BJ (cell line): ENCODE measurements around the gene NLGN1. TPM values are rescaled to one million over a fixed set of nuclear protein-coding genes. Genes with fewer than 3 reads are reported as not detected.

Source experiments
- CTCF ChIA-PET: fragments of 350-600 bp; formaldehyde crosslinking; extraction: SDS; loops from one replicate; lab custom pipeline; 2021; ENCODE audit warnings: antibody characterized with exemption, inconsistent platforms; lab: Yijun Ruan, JAX
- POLR2A ChIA-PET: fragments of 300-600 bp; sonication (Branson Sonifier 250); formaldehyde crosslinking; extraction: SDS; loops from one replicate; lab custom pipeline; 2021; ENCODE audit warnings: antibody characterized with exemption; lab: Charles Lee
- DNase-seq: peaks from one replicate; pipeline ENCODE4 v3.0.0-alpha.2; 2011; ENCODE audit warnings: low read depth
- H3K27me3 ChIP-seq: 2 replicates; pipeline ENCODE4 v1.6.0; 2011; ENCODE audit warnings: low read length; ENCODE audit not compliant: control insufficient read depth, insufficient read depth
- H3K36me3 ChIP-seq: 2 replicates; pipeline ENCODE4 v1.5.1; 2011; ENCODE audit warnings: low read length; ENCODE audit not compliant: control insufficient read depth, insufficient read depth
- H3K4me3 ChIP-seq: 2 replicates; pipeline ENCODE4 v1.5.1; 2011; ENCODE audit warnings: low read depth, mild to moderate bottlenecking, control low read depth, low read length
- polyA plus RNA-seq: library from polyadenylated mRNA; depleted of rRNA; stranded (reverse); fragments of >200 nt; gene quantifications from 2 replicates; pipeline ENCODE4 v1.2.3, GENCODE V29; 2011
- small RNA-seq: library from RNA; depleted of rRNA; stranded (forward); fragments of <200 nt; gene quantifications from one replicate; pipeline ENCODE3, GENCODE V24; 2012; ENCODE audit warnings: low replicate concordance, low read depth; ENCODE audit not compliant: insufficient read length
- TF ChIP-seq, protein P1 (sequence below): IDR thresholded peaks from 2 replicates; pipeline ENCODE4 v1.5.1; 2011; ENCODE audit warnings: low read depth, mild to moderate bottlenecking, control low read depth, inconsistent platforms, low read length, moderate library complexity; ENCODE audit not compliant: insufficient read depth

NLGN1 gene
- polyA plus RNA-seq, 1 experiment = 15.5 TPM

DNA sequence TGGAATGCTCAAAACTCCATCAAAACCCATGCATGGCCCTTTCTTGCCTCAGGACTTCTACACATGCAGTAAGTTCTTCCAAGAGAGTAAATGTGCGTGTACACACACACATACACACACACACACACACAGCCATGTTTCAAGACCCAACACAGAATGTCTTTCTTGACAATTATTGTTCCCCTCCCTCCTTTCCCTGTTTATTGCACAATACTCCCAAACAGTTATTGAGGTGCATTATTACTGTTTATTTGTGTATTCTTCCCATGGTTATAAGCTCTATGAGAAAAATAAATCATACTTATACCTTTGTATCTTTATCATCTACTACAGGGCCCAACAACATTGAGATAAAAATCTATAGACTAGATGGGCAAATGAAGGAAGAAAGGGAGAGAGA, 937.8 kb downstream of the NLGN1 start:
- Histone ChIP-seq H3K4me3 (no peak overlapping the region), H3K27me3 (no peaks in the 10 kb centered on the region), H3K36me3 (no peaks in the 10 kb centered on the region; the same call in 1 of the 2 replicates)
- TF ChIP-seq, protein P1, sequence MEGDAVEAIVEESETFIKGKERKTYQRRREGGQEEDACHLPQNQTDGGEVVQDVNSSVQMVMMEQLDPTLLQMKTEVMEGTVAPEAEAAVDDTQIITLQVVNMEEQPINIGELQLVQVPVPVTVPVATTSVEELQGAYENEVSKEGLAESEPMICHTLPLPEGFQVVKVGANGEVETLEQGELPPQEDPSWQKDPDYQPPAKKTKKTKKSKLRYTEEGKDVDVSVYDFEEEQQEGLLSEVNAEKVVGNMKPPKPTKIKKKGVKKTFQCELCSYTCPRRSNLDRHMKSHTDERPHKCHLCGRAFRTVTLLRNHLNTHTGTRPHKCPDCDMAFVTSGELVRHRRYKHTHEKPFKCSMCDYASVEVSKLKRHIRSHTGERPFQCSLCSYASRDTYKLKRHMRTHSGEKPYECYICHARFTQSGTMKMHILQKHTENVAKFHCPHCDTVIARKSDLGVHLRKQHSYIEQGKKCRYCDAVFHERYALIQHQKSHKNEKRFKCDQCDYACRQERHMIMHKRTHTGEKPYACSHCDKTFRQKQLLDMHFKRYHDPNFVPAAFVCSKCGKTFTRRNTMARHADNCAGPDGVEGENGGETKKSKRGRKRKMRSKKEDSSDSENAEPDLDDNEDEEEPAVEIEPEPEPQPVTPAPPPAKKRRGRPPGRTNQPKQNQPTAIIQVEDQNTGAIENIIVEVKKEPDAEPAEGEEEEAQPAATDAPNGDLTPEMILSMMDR = no peak
- ChIA-PET POLR2A (no interaction called here), CTCF (no interaction called here)
- DNase-seq = no peak

DNA sequence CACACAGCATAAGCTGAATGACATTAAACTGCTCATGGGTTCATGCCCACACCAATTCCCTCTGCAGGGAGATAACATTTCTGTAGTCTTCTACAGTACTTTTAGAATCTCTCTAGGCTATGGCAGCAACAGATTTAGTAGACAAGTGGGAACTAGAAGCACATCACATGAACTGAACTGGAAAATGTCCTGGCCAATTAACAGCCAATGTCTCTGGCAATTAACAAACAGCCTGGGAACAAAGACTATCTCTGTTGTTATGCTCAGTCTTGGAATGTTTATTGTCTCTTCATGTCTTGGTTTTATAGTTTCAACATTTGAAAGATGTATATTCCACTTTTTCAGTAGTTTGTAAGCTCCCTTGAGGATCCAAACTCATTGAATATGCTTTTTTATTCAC, 938.4 kb downstream of the NLGN1 start:
- TF ChIP-seq, protein P1 = no peak
- no peak for DNase-seq
- CTCF ChIA-PET = no interaction called here
- H3K27me3 ChIP-seq = no peaks in the 10 kb centered on the region
- POLR2A ChIA-PET = interaction anchor here (0.6 kb wide), 1 partner anchor 104 kb away, joined by 3 read pairs; no protein-coding TSS in a partner anchor
- H3K36me3 ChIP-seq = no peaks in the 10 kb centered on the region; the same call in 1 of the 2 replicates
- no peak overlapping the region for H3K4me3 ChIP-seq

Small RNA genes within 50 kb of the gene (small RNA-seq; reads per million reads assigned to genes)
- not detected for gene RN7SKP234
